SK-N-MC (cell line): Measurements from ENCODE around the gene CDKAL1.
"Not testable (repeated sequence)": the region's sequence is repeated elsewhere in the genome, so short reads cannot be mapped to it uniquely, and the experiment has no call there.

Experiments used
- DNase-seq: peaks from one replicate; pipeline ENCODE4 v3.0.0-alpha.2; 2011; ENCODE audit warnings: low read depth, low spot score
- H3K27ac ChIP-seq: fragments of 200-600 bp; sonication (generic); 2 replicates; pipeline ENCODE4 v1.5.1; 2016; ENCODE audit warnings: mixed run types
- H3K36me3 ChIP-seq: fragments of 200-600 bp; sonication (generic); 2 replicates; pipeline ENCODE4 v1.6.1; 2017; ENCODE audit warnings: antibody characterized with exemption, low read length, mixed read lengths; ENCODE audit not compliant: insufficient read depth
- H3K4me3 ChIP-seq: fragments of 200-600 bp; sonication (generic); 2 replicates; pipeline ENCODE4 v1.5.1; 2016
- H3K9ac ChIP-seq: fragments of 200-600 bp; sonication (generic); 2 replicates; pipeline ENCODE4 v1.8.0; 2017; ENCODE audit warnings: mixed run types, mixed read lengths; ENCODE audit not compliant: insufficient read length
- H3K9me3 ChIP-seq: fragments of 200-600 bp; sonication (generic); 2 replicates; pipeline ENCODE4 v1.6.1; 2017; ENCODE audit warnings: low read depth, mild to moderate bottlenecking, antibody characterized with exemption, low read length, moderate library complexity, mixed read lengths
- EZH2 ChIP-seq: fragments of 200-600 bp; sonication (generic); IDR thresholded peaks from one replicate; pipeline ENCODE4 v1.6.1; 2017; ENCODE audit warnings: antibody characterized with exemption
- FOXP2 ChIP-seq: optimal IDR thresholded peaks from 2 replicates; pipeline ENCODE3; 2011; ENCODE audit warnings: mild to moderate bottlenecking, moderate library complexity; ENCODE audit not compliant: insufficient read depth; ENCODE audit errors: extremely low read length, control extremely low read depth
- POLR2AphosphoS5 ChIP-seq: IDR thresholded peaks from 2 replicates; pipeline ENCODE4 v1.6.1; 2012; ENCODE audit warnings: mild to moderate bottlenecking, low read depth, low read length, borderline replicate concordance

Gene CDKAL1

DNA sequence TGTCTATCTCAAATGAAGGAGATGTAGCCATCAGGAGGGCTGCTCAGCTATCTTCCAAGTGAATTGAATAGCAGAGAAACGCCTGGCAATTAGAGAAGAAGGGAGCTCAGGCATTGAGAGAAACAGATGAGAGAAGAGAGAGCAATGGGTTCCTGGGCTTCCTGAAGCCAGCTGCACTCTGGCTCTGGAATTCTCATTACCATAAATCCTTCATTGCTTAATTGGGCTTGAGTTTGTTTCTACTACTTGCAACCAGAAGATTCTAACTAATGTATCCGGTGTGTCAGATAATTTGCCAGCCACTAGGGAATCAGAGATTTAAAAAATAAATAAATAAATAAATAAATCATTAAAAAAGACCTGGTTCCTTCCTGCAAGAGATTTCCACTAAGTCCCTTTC, 25.0 kb upstream of the CDKAL1 start:
- no peaks in the 10 kb centered on the region for H3K9me3 ChIP-seq
- no peak overlapping the region for H3K9ac ChIP-seq
- H3K36me3 ChIP-seq: no peaks in the 10 kb centered on the region
- no peak overlapping the region for H3K4me3 ChIP-seq
- no peak for DNase-seq
- H3K27ac ChIP-seq: no peak overlapping the region
- TF ChIP-seq EZH2 (no peak), FOXP2 (no peak), POLR2AphosphoS5 (no peak)

GRCh38 chr6:20511852-20512251, 22.4 kb upstream of the CDKAL1 start:
- Histone ChIP-seq H3K27ac (no peak overlapping the region), H3K4me3 (no peak overlapping the region), H3K9ac (no peak overlapping the region), H3K9me3 (no peaks in the 10 kb centered on the region), H3K36me3 (no peaks in the 10 kb centered on the region)
- TF ChIP-seq POLR2AphosphoS5 (no peak), EZH2 (no peak), FOXP2 (no peak)
- DNase-seq: no peak

GRCh38 chr6:20525208-20525607, 9.0 kb upstream of the CDKAL1 start:
- not testable (repeated sequence) for H3K27ac ChIP-seq, H3K9ac ChIP-seq, H3K9me3 ChIP-seq, H3K36me3 ChIP-seq, DNase-seq, H3K4me3 ChIP-seq

DNA sequence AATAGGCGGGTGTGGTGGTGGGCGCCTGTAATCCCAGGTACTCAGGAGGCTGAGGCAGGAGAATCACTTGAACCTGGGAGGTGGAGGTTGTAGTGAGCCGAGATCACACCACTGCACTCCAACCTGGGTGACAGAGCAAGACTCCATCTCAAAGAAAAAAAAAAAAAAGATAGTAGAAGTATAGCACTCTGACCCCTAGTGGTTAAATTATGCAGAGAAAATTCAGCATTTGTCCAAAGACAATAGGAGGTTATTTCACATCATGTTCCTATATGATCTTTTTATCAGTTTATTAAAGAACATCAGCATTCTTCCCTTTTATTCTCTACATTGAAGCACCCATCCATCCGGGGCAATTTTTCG, 5.2 kb upstream of the CDKAL1 start:
- DNase-seq: peak; percentile 35
- H3K9me3 ChIP-seq, H3K27ac ChIP-seq, H3K36me3 ChIP-seq, H3K9ac ChIP-seq: not testable (repeated sequence)
- H3K4me3 ChIP-seq: peak overlapping the region; percentile 63; the same call in 1 of the 2 replicates

- H3K9ac ChIP-seq: no peak overlapping the region
- no peak for DNase-seq
- H3K36me3 ChIP-seq: peaks cover 8% of the 10 kb centered on the region
- H3K4me3 ChIP-seq: no peak overlapping the region
- no peaks in the 10 kb centered on the region for H3K9me3 ChIP-seq
- no peak overlapping the region for H3K27ac ChIP-seq
- TF ChIP-seq POLR2AphosphoS5: no peak
- TF ChIP-seq FOXP2: no peak
- no peak for TF ChIP-seq EZH2
Measured at GRCh38 chr6:20532881-20533280, 1.4 kb upstream of the CDKAL1 start.

- Histone ChIP-seq H3K36me3 (peaks cover 12% of the 10 kb centered on the region), H3K9ac (peak overlapping the region; percentile 92), H3K9me3 (no peaks in the 10 kb centered on the region), H3K27ac (peak overlapping the region; percentile 77), H3K4me3 (peak overlapping the region; percentile 90)
- DNase-seq: no peak
- no peak for TF ChIP-seq EZH2
- no peak for TF ChIP-seq POLR2AphosphoS5
- TF ChIP-seq FOXP2: no peak
Measured at GRCh38 chr6:20533746-20534294, 437 bp upstream of the CDKAL1 start.

DNA sequence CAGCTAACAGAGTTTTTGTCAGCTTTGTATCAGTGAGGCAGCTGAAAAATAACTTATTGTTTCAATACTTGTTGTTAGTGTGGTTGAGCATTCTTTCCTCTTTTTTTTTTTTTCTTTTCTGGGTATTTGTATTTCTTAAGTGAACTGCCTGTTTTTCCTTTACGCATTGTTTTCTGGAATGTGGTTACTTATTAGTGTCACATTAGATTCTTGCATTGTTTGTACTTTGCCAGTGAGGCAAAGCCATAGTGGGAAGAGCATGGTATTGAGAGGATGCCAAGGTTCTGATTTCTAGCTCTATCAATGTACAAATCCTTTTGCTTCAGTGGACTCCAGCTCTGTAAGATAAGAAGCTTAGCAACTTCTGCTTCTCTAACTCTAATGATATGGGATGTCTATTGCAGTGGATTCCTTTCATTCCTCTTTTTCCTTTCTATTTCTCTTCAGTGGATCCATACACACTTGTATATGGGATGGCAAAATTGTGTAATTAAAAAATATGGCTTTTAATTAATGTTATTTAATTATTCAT, 3.9 kb downstream of the CDKAL1 start:
- no peak for DNase-seq
- Histone ChIP-seq H3K27ac (no peak overlapping the region), H3K9ac (no peak overlapping the region), H3K36me3 (peaks cover 30% of the 10 kb centered on the region), H3K4me3 (no peak overlapping the region), H3K9me3 (no peaks in the 10 kb centered on the region)
- TF ChIP-seq FOXP2: no peak
- no peak for TF ChIP-seq EZH2
- TF ChIP-seq POLR2AphosphoS5: no peak

DNA sequence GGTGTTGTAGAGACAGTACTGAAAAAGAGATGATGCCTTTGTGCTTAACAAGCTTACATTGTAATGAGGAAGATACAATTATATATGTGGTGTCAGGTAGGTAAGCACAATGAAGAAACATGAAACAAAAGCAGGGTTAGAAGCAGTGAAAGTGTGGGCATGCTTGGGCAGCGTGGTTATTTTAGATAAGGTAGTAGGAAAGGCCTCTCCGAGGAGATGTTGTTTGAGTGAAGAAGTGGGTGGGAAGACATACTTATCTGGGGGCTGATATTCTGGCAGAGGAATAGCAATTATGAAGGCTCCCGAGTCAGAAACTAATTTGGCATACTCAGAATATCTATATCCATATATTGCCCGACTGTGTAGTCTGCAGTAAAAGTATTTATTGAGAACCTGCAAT, 4.7 kb downstream of the CDKAL1 start:
- DNase-seq: no peak
- peaks cover 32% of the 10 kb centered on the region for H3K36me3 ChIP-seq
- H3K27ac ChIP-seq: no peak overlapping the region
- no peaks in the 10 kb centered on the region for H3K9me3 ChIP-seq
- no peak overlapping the region for H3K4me3 ChIP-seq
- no peak for TF ChIP-seq FOXP2
- TF ChIP-seq POLR2AphosphoS5: no peak
- TF ChIP-seq EZH2: no peak
- H3K9ac ChIP-seq: no peak overlapping the region

- no peak for DNase-seq
- Histone ChIP-seq H3K36me3 (peaks cover 32% of the 10 kb centered on the region), H3K9me3 (no peaks in the 10 kb centered on the region), H3K4me3 (no peak overlapping the region), H3K27ac (no peak overlapping the region), H3K9ac (no peak overlapping the region)
- TF ChIP-seq POLR2AphosphoS5: no peak
- no peak for TF ChIP-seq FOXP2
- no peak for TF ChIP-seq EZH2
Measured at GRCh38 chr6:20539387-20539786, 5.1 kb downstream of the CDKAL1 start.
